Spleen (tissue), 11 donors: ENCODE results near the gene EGFR. TPM values are rescaled to one million over a fixed set of nuclear protein-coding genes. Genes with fewer than 3 reads are reported as not detected.

Experiments
- DNase-seq: peaks from one replicate; pipeline ENCODE4 v3.0.0-alpha.2; 2020
- H3K27ac ChIP-seq, 8 donors: fragments of 200-600 bp; sonication (generic) in 7 of 8; 1 replicate in 4 of 8; 2 replicates in 4 of 8; pipeline versions ENCODE4 v1.5.0 to v1.8.0; 2016 to 2021; ENCODE audit warnings: inconsistent platforms in 4 of 8, mild to moderate bottlenecking in 4 of 8, moderate library complexity in 1 of 8
- H3K27me3 ChIP-seq, 7 donors: fragments of 200-600 bp; sonication (generic) in 6 of 7; replicated peaks in 1 of 7; 1 replicate in 4 of 7; 2 replicates in 3 of 7; pipeline versions ENCODE4 v1.5.0 to v1.8.0; 2016 to 2021; ENCODE audit warnings: inconsistent platforms in 3 of 7, mild to moderate bottlenecking in 1 of 7
- H3K36me3 ChIP-seq, 6 donors: fragments of 200-600 bp; sonication (generic) in 5 of 6; 1 replicate in 4 of 6; 2 replicates in 2 of 6; pipeline versions ENCODE4 v1.5.0 to v1.8.0; 2016 to 2021; ENCODE audit warnings: inconsistent platforms in 2 of 6
- H3K4me1 ChIP-seq, 6 donors: fragments of 200-600 bp; sonication (generic) in 5 of 6; 1 replicate in 3 of 6; 2 replicates in 3 of 6; pipeline versions ENCODE4 v1.5.0 to v1.8.0; 2016 to 2021; ENCODE audit warnings: inconsistent platforms in 3 of 6
- H3K4me3 ChIP-seq, 8 donors: fragments of 200-600 bp; sonication (generic) in 7 of 8; 1 replicate in 4 of 8; 2 replicates in 4 of 8; pipeline versions ENCODE4 v1.5.0 to v1.8.0; 2016 to 2021; ENCODE audit warnings: inconsistent platforms in 4 of 8, mild to moderate bottlenecking in 4 of 8, moderate library complexity in 2 of 8
- H3K9me3 ChIP-seq, 8 donors: fragments of 200-600 bp; sonication (generic) in 7 of 8; 1 replicate in 4 of 8; 2 replicates in 4 of 8; pipeline versions ENCODE4 v1.5.0 to v1.8.0; 2016 to 2021; ENCODE audit warnings: inconsistent platforms in 4 of 8
- CTCF ChIP-seq, 11 experiments: fragments of 200-600 bp in 7 of 11; fragments of 450-650 bp in 4 of 11; sonication (generic) in 4 of 11; IDR thresholded peaks in 8 of 11; conservative IDR thresholded peaks in 3 of 11; 1 replicate in 7 of 11; 2 replicates in 4 of 11; pipeline versions ENCODE4 v1.4.0 to v1.8.0; 2016 to 2021; ENCODE audit warnings: antibody characterized with exemption in 11 of 11, inconsistent platforms in 4 of 11, mild to moderate bottlenecking in 1 of 11
- POLR2A ChIP-seq, 3 donors: fragments of 450-650 bp; IDR thresholded peaks; one replicate each; pipeline ENCODE4 v1.5.1; 2017; ENCODE audit warnings: antibody characterized with exemption in 3 of 3, mild to moderate bottlenecking in 1 of 3
- POLR2AphosphoS5 ChIP-seq, 3 donors: sonication (generic); formaldehyde crosslinking; IDR thresholded peaks; one replicate each; pipeline ENCODE4 v1.5.1; 2017; ENCODE audit warnings: antibody characterized with exemption in 3 of 3
- WGBS, 5 donors: extraction: QIAGEN DNeasy Blood & Tissue Kit in 3 of 5; methylation state at CpG; one replicate each; pipeline versions ENCODE4 v1.1.5 to v1.1.7; 2013 to 2018; 5-methylcytosine and 5-hydroxymethylcytosine counted together
- intact Hi-C: fragments of 100-400 bp; cut with DNase I; formaldehyde crosslinking; loops from one replicate; pipeline ENCODE4 v1.15.0; 2023; ENCODE audit warnings: low total_unique reads
- polyA plus RNA-seq, 3 donors: library from polyadenylated mRNA; stranded (reverse); fragments of 200-250 nt; gene quantifications; one replicate each; pipeline ENCODE4 v1.2.1, GENCODE V29; 2013
- total RNA-seq, 7 donors: library from RNA; depleted of rRNA in 3 of 7; stranded (reverse); fragments of >200 nt in 3 of 7; fragmentation: NEBNext Ultra II Directional in 4 of 7; extraction: Animal tissue kit (Norgen Biotek cat#: 25700) in 4 of 7; gene quantifications; one replicate each; pipeline versions ENCODE4 v1.1.0 to v1.2.1, GENCODE V29; 2016 to 2021
- donor health status: healthy with polysubstance abuse.
- donor health status: DM: no; HTN: no; CAD: no; lungs with moderate emphysema.
- donor health status: DM: no; HTN: no; CAD: no.
- donor health status: Bipolar disorder and iron deficiency.
- donor health status: healthy.
- donor health status: DM: no; HTN: no; CAD: no.
- donor health status: DM: yes; HTN: yes; CAD: no.

EGFR gene
- total and polyA plus RNA-seq, 10 donors = 1.1 to 35.2 (median 24.5) TPM

- WGBS, 5 donors = 79 to 86% (median 83%) methylated on average over 11 of the region's 11 CpGs
- Histone ChIP-seq H3K4me3 (no peak overlapping the region), H3K4me1 (no peaks in the 10 kb centered on the region), H3K27me3 (peaks cover 0 to 15% (median 0%) of the 10 kb centered on the region in 7 donors), H3K27ac (no peak overlapping the region), H3K9me3 (no peaks in the 10 kb centered on the region), H3K36me3 (no peaks in the 10 kb centered on the region)
- intact Hi-C loops = no loop called here
- TF ChIP-seq POLR2A (IDR thresholded peaks at IDR 0.05) (no peak), CTCF (IDR thresholded peaks at IDR 0.05 in 8 of 11, conservative IDR thresholded peaks at IDR 0.05 in 3 of 11) (no peak), POLR2AphosphoS5 (IDR thresholded peaks at IDR 0.05) (no peak)
- DNase-seq = no peak
Observed at GRCh38 chr7:55245271-55245723, 226.5 kb downstream of the EGFR start.

- no peak for DNase-seq
- H3K27ac ChIP-seq = no peak overlapping the region
- H3K4me3 ChIP-seq = no peak overlapping the region
- no peaks in the 10 kb centered on the region for H3K9me3 ChIP-seq
- H3K4me1 ChIP-seq = no peaks in the 10 kb centered on the region
- intact Hi-C loops = no loop called here
- no peaks in the 10 kb centered on the region for H3K36me3 ChIP-seq
- 89 to 92% (median 91%) methylated on average over 5 of the region's 5 CpGs for WGBS, 5 donors
- no peak for TF ChIP-seq POLR2AphosphoS5 (IDR thresholded peaks at IDR 0.05)
- TF ChIP-seq CTCF (IDR thresholded peaks at IDR 0.05 in 8 of 11, conservative IDR thresholded peaks at IDR 0.05 in 3 of 11) = no peak
- TF ChIP-seq POLR2A (IDR thresholded peaks at IDR 0.05) = no peak
- peaks cover 0 to 17% (median 0%) of the 10 kb centered on the region in 7 donors for H3K27me3 ChIP-seq
Observed at GRCh38 chr7:55246171-55246570, 227.4 kb downstream of the EGFR start.

- no peak overlapping the region for H3K27ac ChIP-seq
- WGBS, 5 donors = 92 to 97% (median 94%) methylated on average over 1 of the region's 1 CpG
- no peaks in the 10 kb centered on the region for H3K4me1 ChIP-seq
- H3K27me3 ChIP-seq = peaks cover 0 to 25% (median 0%) of the 10 kb centered on the region in 7 donors
- H3K4me3 ChIP-seq = no peak overlapping the region
- TF ChIP-seq POLR2AphosphoS5 (IDR thresholded peaks at IDR 0.05) = no peak
- no peak for TF ChIP-seq POLR2A (IDR thresholded peaks at IDR 0.05)
- TF ChIP-seq CTCF (IDR thresholded peaks at IDR 0.05 in 8 of 11, conservative IDR thresholded peaks at IDR 0.05 in 3 of 11) = no peak
- DNase-seq = no peak
- no peaks in the 10 kb centered on the region for H3K9me3 ChIP-seq
- no peaks in the 10 kb centered on the region for H3K36me3 ChIP-seq
- intact Hi-C loops = no loop called here
Observed at GRCh38 chr7:55247428-55247827, 228.6 kb downstream of the EGFR start.

GRCh38 chr7:55248526-55248925 is 229.7 kb downstream of the EGFR start:
- no peak overlapping the region for H3K4me3 ChIP-seq
- WGBS, 5 donors = 83 to 93% (median 90%) methylated on average over 10 of the region's 10 CpGs

More at GRCh38 chr7:55248526-55248925, 229.7 kb downstream of the EGFR start:
- no peak for DNase-seq
- H3K36me3 ChIP-seq = no peaks in the 10 kb centered on the region
- intact Hi-C loops = no loop called here
- H3K27ac ChIP-seq = no peak overlapping the region
- no peaks in the 10 kb centered on the region for H3K9me3 ChIP-seq
- peaks cover 0 to 36% (median 2%) of the 10 kb centered on the region in 7 donors for H3K27me3 ChIP-seq
- H3K4me1 ChIP-seq = no peaks in the 10 kb centered on the region
- TF ChIP-seq POLR2A (IDR thresholded peaks at IDR 0.05) (no peak), CTCF (IDR thresholded peaks at IDR 0.05 in 8 of 11, conservative IDR thresholded peaks at IDR 0.05 in 3 of 11) (no peak), POLR2AphosphoS5 (IDR thresholded peaks at IDR 0.05) (no peak)
